ENCODE results near the gene KCNMA1. TPM values are rescaled to one million over a fixed set of nuclear protein-coding genes. Genes with fewer than 3 reads are reported as not detected.

Gene KCNMA1
- total and polyA plus RNA-seq, 9 of the 15 experiments (the other 6 are each of a cell fraction or from before 2014, with no cell fraction given): 0.01 to 0.95 (median 0.15) TPM; not detected in 4

- in situ Hi-C loops (cut with MboI): no loop called here
- H3K9me3 ChIP-seq (replicated peaks; ENCODE audit: control insufficient read depth, insufficient read depth, low read depth, low read length): no peaks in the 10 kb centered on the region
- no peaks in the 10 kb centered on the region for H3K36me3 ChIP-seq (ENCODE audit: control insufficient read depth, insufficient read depth, low read length)
- ATAC-seq (no peak), FAIRE-seq (no peak), DNase-seq (ENCODE audit: extremely low read depth in 1 of 4, low spot score in 3 of 4) (no peak)
- no peak overlapping the region for H3K27ac ChIP-seq (ENCODE audit: extremely low read depth, low read depth, low read length)
- no peak overlapping the region for H2AFZ ChIP-seq (ENCODE audit: low read depth, low read length)
- CTCF ChIA-PET (ENCODE audit: low intra/inter-chr PET ratio): no interaction called here
- intact Hi-C loops (cut with micrococcal nuclease): loop anchor here (10.0 kb wide), 1 partner anchor 105 kb away; no protein-coding TSS in a partner anchor
- BruUV-seq (replicated peaks): no TSS peak
- H3K79me2 ChIP-seq (ENCODE audit: control insufficient read depth, insufficient read depth, low read length): no peaks in the 10 kb centered on the region
- POLR2A ChIA-PET: interaction anchor here (0.6 to 1.4 kb wide), 2 partner anchors 16 to 28 kb away, joined by 3 to 4 read pairs; no protein-coding TSS in a partner anchor
- no peaks in the 10 kb centered on the region for H4K20me1 ChIP-seq (replicated peaks; ENCODE audit: control insufficient read depth, insufficient read depth, low read length)
- H3K4me1 ChIP-seq (replicated peaks in 1 of 2; ENCODE audit: control insufficient read depth in 2 of 2, insufficient read depth in 2 of 2, low read length in 2 of 2): no peaks in the 10 kb centered on the region
- TF ChIP-seq DIDO1 (tag; IDR thresholded peaks at IDR 0.05; ENCODE audit: low read depth) (no peak), CBX2 (IDR thresholded peaks at IDR 0.05; ENCODE audit: insufficient read depth, low read length, poor library complexity, severe bottlenecking) (no peak), PYGO2 (tag; IDR thresholded peaks at IDR 0.05) (no peak), BMI1 (IDR thresholded peaks at IDR 0.05; ENCODE audit: low read length) (no peak), FOXJ3 (CRISPR knock-in tag; IDR thresholded peaks at IDR 0.05) (no peak), HNRNPL (IDR thresholded peaks at IDR 0.05; ENCODE audit: low read depth, low read length) (no peak), MTA1 (IDR thresholded peaks at IDR 0.05; ENCODE audit: borderline replicate concordance) (no peak), HNRNPLL (IDR thresholded peaks at IDR 0.05; ENCODE audit: low read depth, low read length, poor library complexity, severe bottlenecking) (no peak), SPI1 (IDR thresholded peaks at IDR 0.05; ENCODE audit: borderline replicate concordance, low read depth, low read length) (no peak), HES1 (IDR thresholded peaks at IDR 0.05; ENCODE audit: low read depth) (no peak), ZNF217 (CRISPR knock-in tag; IDR thresholded peaks at IDR 0.05) (no peak), ATF4 (CRISPR knock-in tag; IDR thresholded peaks at IDR 0.05) (no peak), MAFG (tag; conservative IDR thresholded peaks at IDR 0.05) (no peak), E2F1 (CRISPR knock-in tag; IDR thresholded peaks at IDR 0.05) (no peak), SMAD4 (CRISPR knock-in tag; conservative IDR thresholded peaks at IDR 0.05) (no peak)
- peaks cover 0 to 8% of the 10 kb centered on the region in 2 experiments; a peak in 1 of 5 replicates for H3K27me3 ChIP-seq (ENCODE audit: control insufficient read depth in 2 of 2, insufficient read depth in 2 of 2, low read length in 2 of 2)
- WGBS (ENCODE audit: insufficient coverage, low coverage, missing lambda C conversion rate): 0% methylated on average over 7 of the region's 7 CpGs
- no peak overlapping the region for H3K4me2 ChIP-seq (ENCODE audit: insufficient read depth, low read length)
- no peak overlapping the region for H3K4me3 ChIP-seq
- no peak overlapping the region for H3K9ac ChIP-seq (ENCODE audit: insufficient read depth in 1 of 2, low read depth in 2 of 2, low read length in 2 of 2)
- no peaks in the 10 kb centered on the region for H3K9me1 ChIP-seq (ENCODE audit: control insufficient read depth, insufficient read depth, low read length)
These were observed 98.3 kb downstream of the KCNMA1 start for GRCh38 chr10:77539147-77539935.
